NCI-H1092 (cell line): ENCODE measurements around the gene CAMK2G.
A peak's percentile ranks its signal among the peaks of the same experiment; 100 is the strongest.

Experiments
- DNase-seq: peaks from one replicate; lab custom pipeline; 2025; lab: John Stamatoyannopoulos, UW

Gene CAMK2G

DNA sequence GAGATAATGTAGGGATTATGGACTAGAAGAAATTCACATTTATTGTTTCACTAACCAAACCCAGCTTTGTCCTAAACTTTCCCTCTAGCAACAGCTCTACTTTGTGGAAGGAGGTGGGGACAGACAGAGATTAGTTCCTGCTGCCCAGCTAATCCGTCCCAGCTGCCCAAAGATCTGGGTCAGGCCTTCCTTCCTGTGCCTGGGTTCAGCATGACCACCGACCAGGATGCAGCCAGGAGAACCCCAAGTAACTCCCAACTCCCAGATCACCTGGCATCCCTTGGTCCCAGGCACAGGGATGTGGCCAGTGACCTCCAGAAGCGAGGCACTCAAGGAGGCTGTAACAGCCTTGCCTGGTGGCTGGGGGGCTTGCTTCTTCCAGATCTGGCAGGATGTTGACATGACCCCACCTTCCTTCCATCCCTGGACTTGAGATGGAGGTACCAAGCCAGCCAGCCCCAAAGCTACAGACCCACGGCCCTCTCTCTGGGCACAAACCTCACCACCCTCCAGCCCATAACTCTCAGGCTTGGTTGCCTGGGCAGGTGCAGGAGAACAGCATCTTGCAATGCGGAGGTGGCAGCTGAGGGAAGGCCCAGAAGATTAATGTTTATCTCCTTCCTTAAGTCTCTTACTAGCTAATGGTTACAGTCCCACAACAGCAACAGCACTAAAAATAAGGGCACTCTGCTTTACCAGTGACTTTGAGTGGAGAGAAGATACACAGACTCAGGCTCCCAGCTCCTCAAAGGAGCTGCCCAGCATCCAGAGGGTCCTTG, 11.1 kb downstream of the CAMK2G start:
- DNase-seq, result no peak

DNA sequence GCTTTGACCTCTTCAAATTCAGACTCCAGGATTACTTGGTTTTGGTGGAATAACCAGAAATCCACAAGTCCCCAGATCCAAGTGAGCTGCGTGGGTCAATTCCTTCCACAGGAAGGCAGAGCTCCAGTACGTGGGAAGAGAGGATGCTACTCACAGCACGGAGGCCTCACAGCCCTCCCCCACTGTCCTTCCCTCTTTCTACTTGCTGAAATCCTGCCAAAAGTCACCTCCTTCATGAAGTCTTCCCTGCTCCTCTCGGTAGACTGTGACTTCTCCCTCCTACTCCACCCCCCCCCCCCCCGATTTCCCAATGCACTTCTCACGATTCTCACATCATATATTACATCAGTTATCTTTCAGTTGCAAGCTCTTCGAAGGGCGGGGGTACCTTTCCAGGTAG, 12.3 kb downstream of the CAMK2G start:
- DNase-seq, result no peak

DNA sequence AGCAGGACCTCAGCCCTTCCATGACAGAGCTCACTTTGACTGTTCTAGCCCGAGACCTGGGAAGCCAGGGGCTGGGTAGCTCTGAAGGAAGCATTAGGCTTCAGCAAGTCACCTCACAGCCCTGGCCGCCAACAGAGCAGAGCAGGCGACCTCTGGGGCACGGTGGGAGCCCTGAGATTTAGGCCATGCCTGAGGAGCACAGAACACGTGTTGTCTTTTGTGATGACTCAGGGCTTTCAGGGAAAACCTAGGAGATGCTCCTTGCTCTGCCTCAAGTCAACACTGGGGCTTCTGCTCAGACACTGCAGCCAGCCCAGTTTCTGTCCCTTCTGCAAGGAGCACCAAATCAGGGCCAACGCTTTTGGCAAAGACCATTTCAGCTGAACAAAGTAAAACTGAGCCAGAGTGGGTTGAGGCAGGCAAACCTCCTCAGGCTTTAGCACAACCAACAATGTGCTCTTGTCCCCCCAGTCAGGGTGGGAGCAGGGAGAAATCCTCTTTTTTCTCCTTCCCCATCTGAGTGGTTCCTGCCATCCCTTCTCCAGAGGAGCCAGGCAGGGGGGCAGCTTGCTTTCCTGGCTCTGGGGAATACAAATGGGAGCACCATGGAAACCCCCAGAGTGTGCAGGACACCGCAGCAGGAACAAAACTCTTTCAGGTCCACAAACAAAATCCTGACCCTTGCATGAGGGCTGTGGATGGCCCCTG, 14.4 kb downstream of the CAMK2G start:
- no peak for DNase-seq

DNA sequence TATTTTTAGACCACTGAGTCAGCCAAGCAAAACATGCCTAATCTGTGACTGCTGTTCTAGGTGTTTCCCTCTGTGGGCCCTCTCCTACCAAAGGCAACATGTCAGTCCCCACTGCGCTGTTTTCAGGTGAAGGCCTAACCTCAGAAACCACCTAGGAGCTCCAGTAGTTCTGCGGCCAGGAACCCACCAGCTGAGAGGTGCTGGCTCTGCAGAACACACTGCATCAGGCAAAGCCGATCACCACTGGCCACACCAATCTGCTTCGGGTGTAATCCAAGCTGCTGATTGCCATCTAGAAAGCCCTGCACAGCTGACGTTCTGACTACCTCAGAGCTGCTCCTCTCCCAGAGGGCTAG, 14.9 kb downstream of the CAMK2G start:
- DNase-seq, result no peak

DNA sequence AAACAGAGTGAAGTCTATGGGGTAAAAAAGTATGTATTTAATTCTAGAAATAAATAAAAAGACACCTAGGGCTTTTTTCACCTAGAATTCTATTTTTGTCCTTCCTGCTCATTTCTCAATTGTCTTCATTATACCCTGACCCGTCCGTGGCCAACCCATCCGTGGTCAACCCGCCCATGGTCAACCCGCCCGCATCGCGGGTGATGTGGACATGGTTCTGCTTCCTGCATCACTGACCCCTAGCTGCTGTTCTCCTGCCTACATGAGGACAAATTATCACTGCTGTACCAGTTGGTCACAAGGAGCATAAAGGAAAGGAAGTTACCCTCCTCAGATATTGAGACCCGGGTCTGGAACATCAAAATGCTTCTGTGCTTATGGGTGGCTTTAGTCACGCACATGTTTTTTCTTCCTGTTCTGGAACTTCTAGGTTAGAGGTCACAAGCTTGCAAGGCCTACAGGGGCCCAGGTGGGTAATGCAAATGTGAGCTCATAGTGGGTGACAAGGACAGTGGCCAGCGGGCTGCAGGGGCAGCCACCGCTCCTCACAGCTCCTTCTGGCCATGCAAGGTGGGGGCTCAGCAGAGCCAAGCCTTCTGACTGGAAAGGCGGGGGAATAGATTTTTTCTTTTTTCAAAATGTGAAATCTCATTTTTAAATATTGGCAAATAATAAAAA, 15.5 kb downstream of the CAMK2G start:
- no peak for DNase-seq

DNA sequence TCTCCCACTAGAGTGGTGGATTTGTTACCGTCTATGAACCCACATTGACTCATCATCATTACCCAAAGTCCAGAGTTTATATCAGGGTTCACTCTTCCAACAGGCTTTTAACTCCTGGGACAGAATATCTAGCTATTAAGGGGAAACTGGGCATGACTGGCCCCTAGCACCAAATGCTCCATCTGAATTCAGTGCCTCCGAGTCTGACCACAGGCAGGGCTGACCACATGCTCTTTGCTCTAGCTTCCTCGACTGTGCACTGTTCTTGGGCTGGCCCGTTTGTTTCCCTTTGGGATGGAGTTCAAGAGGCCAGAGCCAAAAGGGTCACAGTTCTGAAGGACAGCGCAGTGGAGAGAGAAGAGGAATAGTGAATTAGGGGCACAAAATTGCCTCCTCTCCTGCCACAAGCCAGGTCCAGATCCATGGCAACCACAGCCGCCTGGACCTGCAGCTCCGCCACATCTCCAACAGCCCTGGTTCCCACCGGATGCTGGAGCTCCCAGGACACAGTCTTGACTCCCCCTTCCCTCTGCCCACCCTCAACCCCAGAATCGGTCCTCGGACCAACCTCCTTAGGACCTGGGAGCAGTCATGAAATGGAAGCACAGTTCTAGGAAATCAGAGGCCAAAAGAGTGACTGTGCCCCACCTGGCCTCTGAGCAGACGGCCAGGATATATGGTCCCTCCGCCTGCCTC, 16.2 kb downstream of the CAMK2G start:
- no peak for DNase-seq

DNA sequence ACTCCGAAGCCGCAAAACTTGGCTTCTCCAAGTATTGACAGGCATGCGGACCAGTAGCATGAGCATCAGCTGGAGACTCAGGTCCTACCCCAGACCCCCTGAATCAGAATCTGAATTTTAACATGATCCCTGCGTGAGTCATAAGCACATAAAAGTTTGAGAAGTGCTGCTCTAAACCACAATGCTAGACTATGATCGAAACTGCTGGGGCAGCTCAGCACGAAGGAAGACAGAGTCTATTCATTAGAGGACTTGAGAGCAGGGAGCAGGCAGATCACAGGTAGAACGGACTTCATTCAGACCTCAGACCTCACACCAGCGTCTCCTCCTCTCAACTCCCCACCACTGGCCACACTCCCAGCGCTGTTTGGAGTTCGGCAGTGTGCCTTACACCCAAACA, 16.9 kb downstream of the CAMK2G start:
- DNase-seq, result no peak

DNA sequence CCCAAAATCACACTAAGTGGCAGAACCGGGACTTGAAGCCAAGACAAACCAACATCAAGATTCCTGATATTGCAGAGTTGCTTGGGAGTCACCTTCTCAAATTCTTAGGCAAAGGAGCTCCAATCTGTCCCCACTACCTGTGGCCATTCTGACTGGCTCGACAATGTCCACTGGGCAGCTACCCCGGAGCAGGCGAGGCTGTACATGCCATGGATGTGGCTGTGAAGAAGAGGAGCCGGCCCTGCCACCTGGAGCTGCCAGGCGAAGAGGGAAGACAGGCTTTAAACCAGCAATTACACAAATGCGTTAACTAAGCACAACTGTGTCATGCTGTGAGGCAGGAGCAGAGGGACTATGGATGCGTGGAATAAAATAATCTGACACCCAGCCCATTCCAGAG, 18.1 kb downstream of the CAMK2G start:
- DNase-seq, result no peak

DNA sequence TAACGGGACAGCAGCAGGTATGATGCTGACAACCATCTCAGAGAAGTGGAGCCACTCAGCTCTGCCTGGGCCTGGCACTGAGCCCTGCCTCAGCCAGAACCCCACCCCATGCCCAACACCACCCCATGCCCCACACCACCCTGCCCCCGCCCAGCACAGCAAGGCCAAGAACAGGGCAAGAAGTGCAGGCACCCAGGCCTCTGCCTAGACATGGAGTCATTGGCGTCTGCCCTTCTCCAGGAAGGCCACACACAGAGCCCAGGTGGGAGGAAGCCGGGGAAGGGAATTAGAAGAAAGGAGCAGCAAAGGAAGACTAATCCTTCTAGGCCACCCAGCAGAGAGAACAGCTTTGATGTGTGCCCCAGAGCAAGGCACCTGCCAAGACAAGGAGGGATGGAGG, 18.9 kb downstream of the CAMK2G start:
- DNase-seq, result no peak

DNA sequence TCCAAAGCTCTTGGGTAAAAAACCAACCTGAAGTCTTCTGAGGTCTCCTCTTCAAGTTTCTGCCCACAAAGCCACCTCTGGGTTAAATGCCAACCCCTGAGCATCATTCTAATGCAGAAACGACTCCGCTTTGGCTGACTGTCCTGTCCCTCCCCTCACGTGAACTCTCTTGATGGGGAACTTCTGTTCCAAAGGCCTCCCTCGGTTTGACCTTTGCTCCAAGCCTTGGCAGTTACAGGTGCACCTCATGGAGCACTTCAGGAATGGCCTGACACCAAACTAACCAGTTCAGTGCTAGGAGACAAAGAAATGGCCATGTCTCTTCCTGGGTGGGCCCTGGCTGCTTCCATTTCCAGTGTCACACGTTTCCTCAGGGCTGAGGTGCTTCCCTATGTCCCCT, 20.0 kb downstream of the CAMK2G start:
- DNase-seq, result no peak

DNA sequence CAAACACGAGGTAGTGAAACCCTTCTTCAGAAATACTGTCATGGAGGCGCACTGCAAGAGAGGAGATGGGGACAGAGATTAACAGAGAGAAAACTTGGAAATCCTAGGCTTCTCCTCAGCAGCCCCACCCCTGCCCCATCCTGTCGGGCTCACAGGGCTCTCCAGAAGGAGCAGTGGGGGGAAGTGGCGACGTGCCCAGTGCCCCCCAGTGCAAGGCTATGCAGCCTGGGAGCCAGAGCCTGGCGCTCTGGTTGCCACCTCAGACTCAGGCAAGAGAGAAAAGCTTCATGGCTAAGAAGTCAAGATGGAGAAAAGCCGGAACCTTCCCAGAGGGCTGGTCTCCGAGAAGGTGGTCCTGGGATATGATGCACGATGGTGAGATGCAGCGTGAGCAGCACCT, 21.2 kb downstream of the CAMK2G start:
- DNase-seq, result no peak

DNA sequence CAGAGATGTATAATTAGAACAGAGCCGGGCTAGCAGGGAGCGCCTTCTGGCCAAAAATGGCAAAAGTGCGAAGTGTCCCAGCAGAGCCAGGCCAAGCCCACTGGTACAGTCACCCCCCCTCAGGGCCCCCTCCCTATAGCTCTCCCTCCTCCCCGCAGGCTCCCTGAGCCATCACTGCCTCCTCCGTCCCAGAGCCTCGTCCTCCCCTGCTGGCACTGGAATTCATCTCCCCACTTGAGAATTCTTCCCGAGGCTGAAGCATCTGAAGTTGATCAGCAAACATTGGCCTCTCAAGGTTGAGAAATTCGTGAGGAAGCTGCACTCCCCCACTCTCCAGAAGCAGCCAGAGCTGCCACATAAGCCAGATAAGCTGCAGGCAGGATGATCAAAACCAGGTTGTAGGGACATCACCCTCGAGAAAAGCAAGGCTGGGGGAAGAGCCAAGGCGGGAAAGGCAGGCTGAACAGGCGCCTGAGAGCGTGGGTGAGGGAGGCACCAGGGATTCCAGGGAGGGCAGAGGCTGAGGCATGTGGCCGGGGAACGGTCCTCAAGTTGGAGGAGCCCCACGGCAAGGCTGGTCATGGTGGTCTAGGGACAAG, 23.4 kb downstream of the CAMK2G start:
- DNase-seq, result no peak

DNA sequence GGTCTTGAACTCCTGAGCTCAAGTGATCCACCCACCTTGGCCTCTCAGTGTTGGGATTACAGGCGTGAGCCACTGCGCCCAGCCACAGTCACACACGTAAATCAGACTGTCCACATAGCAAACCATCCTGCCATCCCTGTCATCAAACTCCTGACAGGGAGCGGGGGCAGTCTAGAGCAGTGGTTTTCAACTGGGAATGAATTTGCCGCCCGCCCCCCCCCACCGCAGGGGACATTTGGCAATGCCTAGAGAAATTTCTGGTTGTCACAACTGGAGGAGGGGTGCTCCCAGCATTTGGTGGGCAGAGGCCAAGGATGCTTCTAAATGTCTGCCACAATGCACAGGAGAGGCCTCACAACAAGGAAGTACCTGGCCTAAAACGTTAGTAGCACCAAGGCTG, 24.1 kb downstream of the CAMK2G start:
- no peak for DNase-seq

DNA sequence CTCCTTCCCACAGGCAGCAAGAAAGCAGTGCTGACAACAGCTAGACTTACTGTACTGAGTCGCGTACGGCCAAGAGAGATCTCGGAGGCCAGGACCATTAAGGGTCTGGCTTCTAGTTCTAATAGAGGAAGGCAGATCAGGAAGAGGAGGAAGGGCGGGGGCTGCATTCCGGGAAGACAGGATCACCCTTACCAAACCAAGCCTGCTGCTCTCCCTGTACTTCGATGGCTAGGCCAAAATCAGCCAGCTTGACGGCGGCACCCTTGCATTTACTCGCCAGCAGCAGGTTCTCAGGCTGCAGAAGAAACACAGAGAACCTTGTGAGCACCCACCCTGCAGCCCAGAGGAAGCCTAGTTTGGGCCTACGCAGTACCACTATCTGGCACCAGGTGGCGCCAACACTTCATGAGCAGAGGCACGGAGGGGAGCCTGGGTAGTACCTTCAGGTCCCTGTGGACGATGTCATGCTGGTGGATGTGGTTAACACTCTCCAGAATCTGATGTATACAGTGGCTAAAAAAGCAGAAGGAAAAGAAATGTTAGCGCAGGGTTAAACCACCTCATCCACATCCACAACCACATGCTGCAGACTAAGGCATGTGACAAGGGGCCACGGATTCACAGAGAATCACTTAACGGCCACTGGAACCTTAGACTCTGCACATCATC, 25.4 kb downstream of the CAMK2G start:
- DNase-seq, result peak; percentile 7

DNA sequence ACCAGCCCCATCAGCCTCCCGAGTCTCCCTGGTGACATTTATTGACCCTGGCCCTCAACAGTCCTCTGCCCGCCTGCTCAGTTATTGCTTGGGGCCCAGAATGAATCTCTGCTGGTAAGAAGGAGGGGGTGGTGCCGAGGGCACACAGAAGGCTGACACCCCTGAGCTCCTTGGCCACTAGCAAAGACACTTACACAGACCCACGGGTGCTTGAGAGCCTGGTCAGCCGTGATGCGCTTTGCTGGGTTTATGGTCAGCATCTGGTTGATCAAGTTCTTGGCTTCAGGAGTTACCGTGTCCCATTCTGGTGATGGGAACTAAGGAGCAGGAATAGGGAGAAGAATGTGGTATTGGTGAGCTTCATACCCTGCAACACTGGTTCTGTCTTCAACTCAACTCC, 27.3 kb downstream of the CAMK2G start:
- DNase-seq, result no peak

DNA sequence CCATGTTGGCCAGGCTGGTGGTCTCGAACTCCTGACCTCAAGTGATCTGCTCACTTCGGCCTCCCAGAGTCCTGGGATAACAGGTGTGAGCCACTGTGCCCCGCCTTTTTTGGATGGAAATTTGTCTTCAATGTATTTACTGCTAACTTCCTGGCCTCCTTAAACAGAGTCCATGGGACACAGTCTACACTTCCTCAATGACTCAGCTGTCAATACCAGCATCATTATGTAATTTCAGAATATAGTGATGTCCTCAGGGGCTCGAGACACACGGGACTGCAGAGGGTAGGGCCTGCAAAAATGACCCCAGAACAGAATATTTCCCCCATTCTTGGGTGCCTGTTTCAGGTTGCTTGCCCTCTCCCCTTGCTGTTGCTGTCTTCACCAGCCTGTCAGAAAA, 31.1 kb downstream of the CAMK2G start:
- no peak for DNase-seq

DNA sequence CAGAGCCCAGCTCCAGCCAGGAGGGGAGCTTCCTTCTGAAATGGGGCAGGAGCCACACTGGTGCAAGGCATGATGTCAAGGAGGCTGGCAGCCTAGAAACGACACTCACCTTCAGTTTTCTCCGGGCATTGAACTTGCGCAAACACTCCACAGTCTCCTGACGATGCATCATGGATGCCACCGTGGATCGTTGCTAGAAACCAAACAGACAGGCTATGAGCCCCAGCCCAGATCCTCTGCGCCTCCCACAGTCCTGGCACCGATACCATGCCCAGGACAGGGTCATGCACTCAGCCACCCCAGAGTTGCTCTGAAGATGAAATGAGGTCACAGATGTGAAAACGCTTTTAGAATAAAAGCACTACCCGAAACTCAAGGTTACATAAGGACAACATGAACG, 32.0 kb downstream of the CAMK2G start:
- no peak for DNase-seq

DNA sequence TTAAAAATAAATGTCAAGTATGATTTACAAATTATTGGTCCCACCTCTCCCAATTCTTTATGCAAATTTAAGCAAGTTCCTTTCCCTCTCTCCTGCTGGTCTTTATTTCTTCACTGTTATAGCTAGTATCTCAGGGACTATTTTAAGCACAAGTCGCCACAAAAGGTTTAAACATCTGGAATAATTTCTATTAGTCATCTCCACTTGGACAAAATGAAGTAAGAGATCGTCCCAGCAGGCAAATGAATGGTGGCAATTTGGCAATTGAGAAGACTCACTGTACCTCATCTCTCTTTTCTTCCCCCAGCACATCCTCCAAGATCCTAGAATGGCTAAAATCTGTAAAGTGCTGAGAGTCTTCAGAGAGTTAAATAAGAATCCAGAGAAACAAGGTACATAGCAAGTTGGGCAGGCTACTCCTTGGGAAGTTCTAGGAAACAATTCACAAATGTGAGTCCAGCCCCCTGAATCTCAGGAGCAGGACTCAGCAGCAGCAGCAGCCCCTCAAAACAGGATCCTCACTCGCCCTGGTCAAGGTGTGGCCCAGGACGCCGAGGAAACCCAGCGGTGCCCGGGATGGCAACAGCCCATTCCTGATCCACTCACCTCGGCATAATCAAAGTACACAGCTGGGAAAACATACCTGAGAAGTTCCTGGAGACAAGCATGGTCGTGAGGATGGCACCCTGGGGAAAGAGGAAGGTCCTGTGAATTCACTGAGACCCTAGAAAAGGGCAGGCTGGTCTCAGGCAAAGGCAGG, 32.6 kb downstream of the CAMK2G start:
- no peak for DNase-seq

DNA sequence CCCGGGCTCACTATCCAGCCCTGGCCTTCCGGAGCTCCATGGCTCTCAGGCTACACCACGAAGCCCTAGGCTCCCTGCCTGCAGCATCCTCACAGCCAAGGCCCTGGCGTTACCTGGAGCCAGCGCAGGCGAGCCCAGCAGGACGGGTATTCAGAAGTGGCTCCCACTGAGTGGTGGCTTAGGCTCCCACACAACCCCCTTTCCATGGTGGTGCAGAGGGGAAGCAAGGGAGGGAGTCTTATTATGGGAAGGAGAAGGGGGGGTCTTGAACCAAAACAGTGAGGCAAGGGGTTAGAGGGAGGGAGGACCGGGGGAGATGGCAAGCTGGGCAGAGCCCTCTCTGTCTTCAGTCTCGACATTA, 33.3 kb downstream of the CAMK2G start:
- no peak for DNase-seq

DNA sequence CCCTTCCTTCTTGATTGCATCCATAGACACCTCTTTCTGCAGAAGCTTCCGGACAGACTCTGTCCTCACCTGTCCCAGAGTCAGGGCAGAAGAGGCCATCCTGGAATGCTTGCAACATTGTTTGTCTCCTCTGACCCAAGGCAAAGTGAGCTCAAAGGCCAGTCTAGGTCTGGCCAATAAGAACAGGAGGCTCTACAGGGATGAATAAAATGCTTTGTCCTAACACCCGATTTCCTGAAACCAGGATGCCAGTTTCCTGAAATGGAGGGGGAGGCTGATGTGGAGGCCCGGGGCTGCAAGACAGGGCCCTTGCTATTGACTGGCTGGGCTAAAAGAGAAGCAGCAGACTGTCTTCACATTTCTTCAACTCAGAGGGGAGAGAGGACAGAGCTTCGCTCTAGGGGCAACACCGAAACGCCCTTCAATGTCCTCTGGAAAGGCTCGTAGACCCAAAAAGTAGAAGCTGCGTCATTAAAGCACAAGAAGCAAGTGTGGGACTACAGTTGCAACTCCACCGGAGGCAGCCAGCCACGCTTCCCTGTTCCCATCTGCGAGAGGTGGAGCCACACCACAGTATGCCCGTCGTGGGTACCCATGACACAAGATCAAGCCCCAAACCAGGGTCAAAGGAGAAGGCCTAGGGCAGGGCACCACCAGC, 33.8 kb downstream of the CAMK2G start:
- DNase-seq, result no peak

DNA sequence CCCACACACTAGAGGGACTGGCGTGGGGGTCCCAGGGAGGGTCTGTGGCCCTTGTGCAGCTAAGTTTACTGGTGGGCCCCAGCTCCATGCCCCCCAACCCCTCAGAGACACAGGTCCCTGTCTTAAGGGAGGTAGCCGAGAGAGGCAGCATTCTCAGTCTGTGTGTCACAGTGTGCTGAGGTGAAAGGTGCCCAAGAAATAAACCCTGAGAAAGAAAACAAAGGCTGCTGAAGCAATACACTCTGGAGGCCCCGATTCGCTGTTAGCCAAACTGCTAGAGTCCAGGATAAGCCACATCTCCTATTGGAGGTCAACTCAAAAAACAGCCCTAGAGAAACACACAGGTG, 34.3 kb downstream of the CAMK2G start:
- no peak for DNase-seq
